DOHH2 (cell line): Measurements from ENCODE around the gene BPIFA1.

Experiments used
- H3F3A ChIP-seq: fragments of 200-600 bp; sonication (generic), shearing (Covaris generic); 2 replicates; pipeline ENCODE4 v1.6.0; 2016; ENCODE audit warnings: antibody characterized with exemption, mild to moderate bottlenecking; ENCODE audit not compliant: control insufficient read depth, insufficient read depth
- H3K27ac ChIP-seq: fragments of 200-600 bp; sonication (generic); 2 replicates; pipeline ENCODE4 v1.5.1; 2014; ENCODE audit warnings: low read depth, mild to moderate bottlenecking, low read length, moderate library complexity
- H3K27me3 ChIP-seq: fragments of 200-600 bp; sonication (generic); 2 replicates; pipeline ENCODE4 v1.6.1; 2014; ENCODE audit warnings: mild to moderate bottlenecking, low read length, mixed read lengths; ENCODE audit not compliant: control insufficient read depth
- H3K36me3 ChIP-seq: fragments of 200-600 bp; sonication (generic); 2 replicates; pipeline ENCODE4 v1.6.1; 2014; ENCODE audit warnings: mild to moderate bottlenecking, low read length, moderate library complexity, mixed read lengths; ENCODE audit not compliant: control insufficient read depth
- H3K4me1 ChIP-seq: fragments of 200-600 bp; sonication (generic); 2 replicates; pipeline ENCODE4 v1.6.1; 2014; ENCODE audit warnings: mild to moderate bottlenecking, low read length, mixed read lengths; ENCODE audit not compliant: control insufficient read depth
- H3K4me2 ChIP-seq: fragments of 200-600 bp; sonication (generic); 2 replicates; pipeline ENCODE4 v1.6.0; 2014; ENCODE audit warnings: mild to moderate bottlenecking, low read length, moderate library complexity
- H3K4me3 ChIP-seq: fragments of 200-600 bp; sonication (generic); 2 replicates; pipeline ENCODE4 v1.5.1; 2014; ENCODE audit warnings: mild to moderate bottlenecking, low read length, mixed read lengths
- H3K79me2 ChIP-seq: fragments of 200-600 bp; sonication (generic); 2 replicates; pipeline ENCODE4 v1.6.1; 2014; ENCODE audit warnings: mild to moderate bottlenecking, low read length, mixed read lengths; ENCODE audit not compliant: control insufficient read depth
- H3K9me2 ChIP-seq: fragments of 200-600 bp; sonication (generic); replicated peaks from 2 replicates; pipeline ENCODE4 v1.6.1; 2014; ENCODE audit warnings: mild to moderate bottlenecking, low read length, mixed read lengths; ENCODE audit not compliant: control insufficient read depth
- H3K9me3 ChIP-seq: fragments of 200-600 bp; sonication (generic); 2 replicates; pipeline ENCODE4 v1.6.1; 2014; ENCODE audit warnings: antibody characterized with exemption, low read length, mixed read lengths; ENCODE audit not compliant: control insufficient read depth, insufficient read depth
- H4K20me1 ChIP-seq: fragments of 200-600 bp; sonication (generic); 2 replicates; pipeline ENCODE4 v1.6.0; 2014; ENCODE audit warnings: low read depth, mild to moderate bottlenecking, antibody characterized with exemption, low read length, moderate library complexity; ENCODE audit not compliant: control insufficient read depth, insufficient read depth
- CTCF ChIP-seq: fragments of 200-600 bp; sonication (generic); IDR thresholded peaks from one replicate; pipeline ENCODE4 v1.5.1; 2014; ENCODE audit warnings: antibody characterized with exemption, mild to moderate bottlenecking, low read depth, low read length; ENCODE audit not compliant: poor library complexity, severe bottlenecking
- EZH2phosphoT487 ChIP-seq: fragments of 200-600 bp; sonication (generic); IDR thresholded peaks from 2 replicates; pipeline ENCODE4 v1.6.1; 2017; ENCODE audit warnings: borderline replicate concordance, mild to moderate bottlenecking, antibody characterized with exemption, low read length, moderate library complexity, mixed read lengths

The BPIFA1 gene

GRCh38 chr20:33233129-33233774 is 2.5 kb upstream of the BPIFA1 start:
- no peak overlapping the region for H3K27ac ChIP-seq
- H4K20me1 ChIP-seq: no peaks in the 10 kb centered on the region
- H3K4me3 ChIP-seq: no peak overlapping the region
- H3K4me2 ChIP-seq: no peak overlapping the region
- peaks cover 24% of the 10 kb centered on the region for H3K27me3 ChIP-seq
- H3F3A ChIP-seq: no peaks in the 10 kb centered on the region
- no peaks in the 10 kb centered on the region for H3K9me2 ChIP-seq
- H3K4me1 ChIP-seq: no peaks in the 10 kb centered on the region
- H3K9me3 ChIP-seq: no peaks in the 10 kb centered on the region
- TF ChIP-seq CTCF (no peak), EZH2phosphoT487 (no peak)
- H3K36me3 ChIP-seq: no peaks in the 10 kb centered on the region
- H3K79me2 ChIP-seq: no peaks in the 10 kb centered on the region

- TF ChIP-seq EZH2phosphoT487 (no peak), CTCF (no peak)
- no peaks in the 10 kb centered on the region for H3K4me1 ChIP-seq
- H4K20me1 ChIP-seq: no peaks in the 10 kb centered on the region
- no peaks in the 10 kb centered on the region for H3K9me2 ChIP-seq
- no peaks in the 10 kb centered on the region for H3F3A ChIP-seq
- no peak overlapping the region for H3K4me3 ChIP-seq
- no peaks in the 10 kb centered on the region for H3K36me3 ChIP-seq
- peaks cover 21% of the 10 kb centered on the region for H3K27me3 ChIP-seq
- no peaks in the 10 kb centered on the region for H3K9me3 ChIP-seq
- H3K4me2 ChIP-seq: no peak overlapping the region
- no peak overlapping the region for H3K27ac ChIP-seq
- H3K79me2 ChIP-seq: no peaks in the 10 kb centered on the region
These were observed 1.7 kb upstream of the BPIFA1 start for GRCh38 chr20:33234050-33234449.

GRCh38 chr20:33236351-33236750 is 555 bp downstream of the BPIFA1 start:
- Histone ChIP-seq H3K9me2 (no peaks in the 10 kb centered on the region), H4K20me1 (no peaks in the 10 kb centered on the region), H3K79me2 (no peaks in the 10 kb centered on the region), H3K4me3 (no peak overlapping the region), H3K9me3 (no peaks in the 10 kb centered on the region), H3K4me1 (no peaks in the 10 kb centered on the region), H3K27ac (no peak overlapping the region), H3K36me3 (no peaks in the 10 kb centered on the region), H3K27me3 (peaks cover 17% of the 10 kb centered on the region), H3K4me2 (no peak overlapping the region), H3F3A (no peaks in the 10 kb centered on the region)
- TF ChIP-seq EZH2phosphoT487 (no peak), CTCF (no peak)

- no peak overlapping the region for H3K4me3 ChIP-seq
- peaks cover 9% of the 10 kb centered on the region for H3K27me3 ChIP-seq
- H3K36me3 ChIP-seq: no peaks in the 10 kb centered on the region
- H3K4me1 ChIP-seq: no peaks in the 10 kb centered on the region
- H3K27ac ChIP-seq: no peak overlapping the region
- no peaks in the 10 kb centered on the region for H3K9me3 ChIP-seq
- TF ChIP-seq CTCF (no peak), EZH2phosphoT487 (no peak)
- H3K9me2 ChIP-seq: no peaks in the 10 kb centered on the region
- H3K4me2 ChIP-seq: no peak overlapping the region
- H3F3A ChIP-seq: no peaks in the 10 kb centered on the region
- no peaks in the 10 kb centered on the region for H4K20me1 ChIP-seq
- H3K79me2 ChIP-seq: no peaks in the 10 kb centered on the region
These were observed 2.2 kb downstream of the BPIFA1 start for GRCh38 chr20:33237989-33238388.
